IMR-90 (cell line): Measurements from ENCODE around the gene RPL41.

ENCODE experiments used
- BHLHE40 ChIP-seq: fragments of 150-350 bp; IDR thresholded peaks from 2 replicates; pipeline ENCODE4 v1.6.1; 2016; ENCODE audit warnings: mild to moderate bottlenecking, low read depth, low read length
- CEBPB ChIP-seq: IDR thresholded peaks from 2 replicates; pipeline ENCODE4 v1.6.1; 2012; ENCODE audit warnings: low read depth, low read length, improper control_type of control experiment
- ELK1 ChIP-seq: fragments of 150-350 bp; IDR thresholded peaks from 2 replicates; pipeline ENCODE4 v1.6.1; 2016; ENCODE audit warnings: low read depth, mild to moderate bottlenecking, low read length, moderate library complexity, borderline replicate concordance
- MAFK ChIP-seq: IDR thresholded peaks from 2 replicates; pipeline ENCODE4 v1.6.1; 2012; ENCODE audit warnings: low read depth, low read length, improper control_type of control experiment
- MAZ ChIP-seq: IDR thresholded peaks from 2 replicates; pipeline ENCODE4 v1.6.1; 2012; ENCODE audit warnings: low read depth, mild to moderate bottlenecking, low read length, improper control_type of control experiment, moderate library complexity, borderline replicate concordance
- MXI1 ChIP-seq: IDR thresholded peaks from 2 replicates; pipeline ENCODE4 v1.6.1; 2012; ENCODE audit warnings: low read depth, mild to moderate bottlenecking, low read length, moderate library complexity, borderline replicate concordance
- NFE2L2 ChIP-seq: fragments of 150-350 bp; IDR thresholded peaks from 2 replicates; pipeline ENCODE4 v1.6.1; 2016; ENCODE audit warnings: low read depth, mild to moderate bottlenecking, low read length
- POLR2A ChIP-seq: IDR thresholded peaks from 2 replicates; pipeline ENCODE4 v1.6.1; 2012; ENCODE audit warnings: mild to moderate bottlenecking, low read depth, low read length
- RAD21 ChIP-seq: IDR thresholded peaks from 2 replicates; pipeline ENCODE4 v1.6.1; 2012; ENCODE audit warnings: low read length, improper control_type of control experiment
- RCOR1 ChIP-seq: IDR thresholded peaks from 2 replicates; pipeline ENCODE4 v1.6.1; 2012; ENCODE audit warnings: mild to moderate bottlenecking, low read length, improper control_type of control experiment; ENCODE audit not compliant: insufficient replicate concordance
- RFX5 ChIP-seq: IDR thresholded peaks from 2 replicates; pipeline ENCODE4 v1.8.0; 2012; ENCODE audit warnings: low read depth, mild to moderate bottlenecking, low read length, moderate library complexity
- SMC3 ChIP-seq: fragments of 150-350 bp; IDR thresholded peaks from 2 replicates; pipeline ENCODE4 v1.6.1; 2016; ENCODE audit warnings: low read depth, mild to moderate bottlenecking, antibody characterized with exemption, low read length, moderate library complexity
- TF ChIP-seq, protein P1 (sequence below): conservative IDR thresholded peaks from 2 replicates; pipeline ENCODE4 v1.5.1; 2012; ENCODE audit warnings: mild to moderate bottlenecking, low read depth, low read length, improper control_type of control experiment

DNA sequence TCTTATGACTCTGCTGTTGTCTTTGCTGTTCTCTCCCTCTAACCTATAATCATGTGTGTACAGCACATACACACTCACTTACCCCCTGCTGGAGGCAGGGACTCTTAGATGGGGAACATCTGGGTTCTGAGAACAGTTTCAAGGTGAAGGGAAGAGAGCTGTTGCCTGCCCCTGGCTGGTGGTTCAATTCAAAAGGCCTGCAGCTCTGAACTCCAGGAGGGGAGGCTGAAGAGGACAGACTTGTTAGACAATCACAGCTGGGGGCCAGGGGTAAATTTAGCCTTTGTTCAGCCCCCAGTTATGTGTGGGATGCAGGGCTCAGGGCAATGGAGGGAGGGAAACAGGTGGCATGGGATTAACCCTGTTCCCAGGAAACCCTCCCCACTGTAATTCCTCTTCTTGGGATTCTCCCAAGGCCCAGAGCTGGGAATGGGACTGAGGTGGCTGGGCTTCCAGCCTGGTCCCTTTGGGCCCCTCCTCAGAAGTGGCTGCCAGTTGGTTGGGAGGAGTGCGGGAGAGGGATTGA lies 37.9 kb downstream of the RPL41 start:
- TF ChIP-seq, protein P1, sequence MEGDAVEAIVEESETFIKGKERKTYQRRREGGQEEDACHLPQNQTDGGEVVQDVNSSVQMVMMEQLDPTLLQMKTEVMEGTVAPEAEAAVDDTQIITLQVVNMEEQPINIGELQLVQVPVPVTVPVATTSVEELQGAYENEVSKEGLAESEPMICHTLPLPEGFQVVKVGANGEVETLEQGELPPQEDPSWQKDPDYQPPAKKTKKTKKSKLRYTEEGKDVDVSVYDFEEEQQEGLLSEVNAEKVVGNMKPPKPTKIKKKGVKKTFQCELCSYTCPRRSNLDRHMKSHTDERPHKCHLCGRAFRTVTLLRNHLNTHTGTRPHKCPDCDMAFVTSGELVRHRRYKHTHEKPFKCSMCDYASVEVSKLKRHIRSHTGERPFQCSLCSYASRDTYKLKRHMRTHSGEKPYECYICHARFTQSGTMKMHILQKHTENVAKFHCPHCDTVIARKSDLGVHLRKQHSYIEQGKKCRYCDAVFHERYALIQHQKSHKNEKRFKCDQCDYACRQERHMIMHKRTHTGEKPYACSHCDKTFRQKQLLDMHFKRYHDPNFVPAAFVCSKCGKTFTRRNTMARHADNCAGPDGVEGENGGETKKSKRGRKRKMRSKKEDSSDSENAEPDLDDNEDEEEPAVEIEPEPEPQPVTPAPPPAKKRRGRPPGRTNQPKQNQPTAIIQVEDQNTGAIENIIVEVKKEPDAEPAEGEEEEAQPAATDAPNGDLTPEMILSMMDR, result no peak
- no peak for TF ChIP-seq POLR2A
- no peak for TF ChIP-seq MXI1
- no peak for TF ChIP-seq RFX5
- no peak for TF ChIP-seq NFE2L2
- TF ChIP-seq SMC3, result no peak
- no peak for TF ChIP-seq ELK1
- no peak for TF ChIP-seq BHLHE40
- TF ChIP-seq CEBPB, result no peak
- no peak for TF ChIP-seq MAZ
- no peak for TF ChIP-seq RCOR1
- no peak for TF ChIP-seq RAD21
- TF ChIP-seq MAFK, result no peak
